ENCODE results near the gene CELA3A.
"Not testable (repeated sequence)": the region's sequence is repeated elsewhere in the genome, so short reads cannot be mapped to it uniquely, and the experiment has no call there.

CELA3A gene

DNA sequence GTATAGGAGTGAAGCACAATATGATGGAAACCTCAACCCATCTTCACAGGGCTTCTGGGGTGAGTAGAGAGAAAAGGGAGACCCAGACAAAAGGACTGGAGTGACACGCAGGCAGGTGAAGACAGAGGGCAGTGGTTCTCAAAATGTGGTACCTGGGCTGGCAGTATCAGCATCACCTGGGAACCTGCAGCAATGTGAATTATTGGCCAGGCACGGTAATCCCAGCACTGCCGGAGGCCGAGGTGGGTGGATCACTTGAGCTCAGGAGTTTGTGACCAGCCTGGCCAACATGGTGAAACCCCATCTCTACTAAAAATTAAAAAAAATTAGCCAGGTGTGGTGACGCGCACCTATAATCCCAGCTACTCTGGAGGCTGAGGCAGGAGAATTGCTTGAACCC is 19.3 kb upstream of the CELA3A start:
- not testable (repeated sequence) for DNase-seq

DNA sequence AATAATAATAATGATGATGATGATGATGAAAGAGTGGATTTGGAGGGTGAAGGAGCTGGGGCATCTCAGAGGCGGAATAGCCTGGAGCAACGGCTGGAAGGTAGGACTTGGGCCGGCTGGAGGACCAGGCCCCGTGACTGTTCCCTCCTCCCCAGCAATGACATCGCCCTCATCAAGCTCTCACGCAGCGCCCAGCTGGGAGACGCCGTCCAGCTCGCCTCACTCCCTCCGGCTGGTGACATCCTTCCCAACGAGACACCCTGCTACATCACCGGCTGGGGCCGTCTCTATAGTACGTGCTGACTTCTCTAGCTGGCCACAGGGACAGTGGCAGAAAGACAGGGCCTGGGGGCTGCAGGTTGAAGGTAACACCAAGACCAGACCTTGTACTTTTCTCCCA is 17.9 kb upstream of the CELA3A start:
- DNase-seq: not testable (repeated sequence)

DNA sequence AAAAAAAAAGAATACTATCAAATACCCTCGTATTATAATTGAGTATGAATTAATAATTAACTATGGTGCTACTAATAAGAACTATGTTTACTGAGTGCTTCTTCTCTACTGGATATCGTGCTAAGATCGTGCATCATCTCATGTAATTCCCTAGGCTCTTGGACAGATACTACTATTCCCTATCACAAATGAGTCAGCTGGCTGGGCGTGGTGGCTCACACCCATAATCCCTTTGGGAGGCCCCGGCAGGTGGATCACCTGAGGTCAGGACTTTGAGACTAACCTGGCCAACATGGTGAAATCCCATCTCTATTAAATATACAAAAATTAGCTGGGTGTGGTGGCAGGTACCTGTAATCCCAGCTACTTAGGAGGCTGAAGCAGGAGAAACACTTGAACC is 15.6 kb upstream of the CELA3A start:
- DNase-seq: not testable (repeated sequence)

DNA sequence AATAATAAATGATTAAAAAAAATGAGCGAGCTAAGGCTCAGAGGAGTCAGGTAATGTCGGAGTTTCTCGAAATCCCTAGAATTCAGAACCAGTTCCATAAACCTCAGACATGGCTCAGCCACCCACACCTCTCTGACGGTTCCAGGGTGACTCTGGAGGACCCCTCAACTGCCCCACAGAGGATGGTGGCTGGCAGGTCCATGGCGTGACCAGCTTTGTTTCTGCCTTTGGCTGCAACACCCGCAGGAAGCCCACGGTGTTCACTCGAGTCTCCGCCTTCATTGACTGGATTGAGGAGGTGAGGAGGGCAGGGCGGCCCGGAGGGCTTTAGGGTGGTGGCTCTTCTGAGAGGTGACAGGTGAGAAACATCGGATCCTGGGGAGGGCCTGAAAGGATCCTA is 15.1 kb upstream of the CELA3A start:
- not testable (repeated sequence) for DNase-seq

DNA sequence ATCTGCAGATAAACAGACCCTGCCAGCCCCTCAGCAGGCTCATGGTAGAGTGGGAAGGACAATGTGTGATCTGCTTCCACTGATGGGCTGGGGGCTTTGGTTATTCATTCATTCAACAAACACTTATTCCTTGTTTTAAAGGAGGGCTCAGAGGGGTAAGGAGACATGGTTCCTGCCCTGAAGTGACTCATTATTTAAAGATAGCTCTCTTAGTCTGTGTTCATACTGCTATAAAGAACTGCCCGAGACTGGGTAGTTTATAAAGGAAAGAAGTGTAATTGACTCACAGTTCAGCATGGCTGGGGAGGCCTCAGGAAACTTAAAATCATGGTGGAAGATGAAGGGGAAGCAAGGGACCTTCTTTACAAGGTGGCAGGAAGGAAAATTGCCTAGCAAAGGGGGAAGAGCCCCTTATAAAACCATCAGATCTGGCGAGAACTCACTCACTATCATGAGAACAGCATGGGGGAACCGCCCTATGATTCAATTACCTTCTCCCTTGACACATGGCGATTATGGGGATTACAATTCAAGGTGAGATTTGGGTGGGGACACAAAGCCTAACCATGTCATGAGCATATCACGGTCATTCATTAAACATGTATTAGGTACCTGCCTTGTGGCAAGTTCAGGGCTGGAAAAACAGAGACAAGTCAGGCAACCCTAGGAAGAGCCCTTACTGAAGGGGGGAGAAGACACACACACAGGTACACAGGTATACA is 11.6 kb upstream of the CELA3A start:
- DNase-seq: not testable (repeated sequence)

DNA sequence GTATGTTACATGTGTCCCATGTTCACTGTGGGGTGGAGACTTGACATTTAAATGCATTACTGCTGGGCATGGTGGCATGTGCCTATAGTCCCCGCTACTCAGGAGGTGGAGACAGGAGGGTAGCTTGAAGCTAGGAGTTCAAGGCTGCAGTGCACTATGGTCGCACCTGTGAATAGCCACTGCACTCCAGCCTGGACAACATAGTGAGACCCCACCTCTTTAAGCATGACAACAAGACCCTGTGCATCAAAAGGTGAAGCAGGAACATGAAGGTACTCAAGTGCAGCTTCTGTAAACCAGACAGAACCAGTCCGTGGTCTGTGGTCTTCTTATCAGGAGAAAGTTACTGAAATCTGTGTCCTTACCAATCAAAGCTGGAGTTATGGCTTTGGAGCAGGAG is 9.3 kb upstream of the CELA3A start:
- DNase-seq: not testable (repeated sequence)

DNA sequence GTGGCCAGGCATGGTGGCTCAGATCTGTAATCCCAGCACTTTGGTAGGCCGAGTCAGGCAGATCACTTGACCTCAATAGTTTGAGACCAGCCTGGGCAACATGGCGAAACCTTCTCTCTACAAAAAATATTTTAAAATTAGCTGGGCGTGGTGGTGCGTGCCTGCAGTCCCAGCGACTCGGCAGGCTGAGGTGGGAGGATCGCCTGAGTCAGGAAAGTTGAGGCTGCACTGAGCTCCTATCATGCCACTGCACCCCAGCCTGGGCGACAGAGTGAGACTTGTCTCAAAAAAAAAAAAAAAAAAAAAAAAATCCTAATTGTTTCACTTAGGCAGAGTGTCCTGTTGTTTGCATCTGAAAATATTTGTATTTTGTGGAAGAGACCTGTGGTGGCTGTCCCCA is 6.7 kb upstream of the CELA3A start:
- not testable (repeated sequence) for DNase-seq

DNA sequence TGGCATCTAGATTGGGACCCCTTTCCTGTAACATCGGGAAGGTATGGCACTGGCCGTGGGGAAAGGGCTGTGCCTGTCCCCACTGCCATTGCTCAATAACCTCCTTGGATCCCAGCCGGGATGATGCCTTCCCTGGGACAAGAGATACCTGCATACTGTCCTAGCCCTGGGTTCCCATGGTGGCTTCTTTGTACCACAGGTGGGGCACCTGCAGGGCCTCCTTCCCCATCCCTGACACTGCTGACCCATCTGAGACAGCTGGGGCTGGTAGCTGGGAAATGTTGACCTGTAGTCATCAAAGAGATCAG is 4.8 kb upstream of the CELA3A start:
- DNase-seq: not testable (repeated sequence)

DNA sequence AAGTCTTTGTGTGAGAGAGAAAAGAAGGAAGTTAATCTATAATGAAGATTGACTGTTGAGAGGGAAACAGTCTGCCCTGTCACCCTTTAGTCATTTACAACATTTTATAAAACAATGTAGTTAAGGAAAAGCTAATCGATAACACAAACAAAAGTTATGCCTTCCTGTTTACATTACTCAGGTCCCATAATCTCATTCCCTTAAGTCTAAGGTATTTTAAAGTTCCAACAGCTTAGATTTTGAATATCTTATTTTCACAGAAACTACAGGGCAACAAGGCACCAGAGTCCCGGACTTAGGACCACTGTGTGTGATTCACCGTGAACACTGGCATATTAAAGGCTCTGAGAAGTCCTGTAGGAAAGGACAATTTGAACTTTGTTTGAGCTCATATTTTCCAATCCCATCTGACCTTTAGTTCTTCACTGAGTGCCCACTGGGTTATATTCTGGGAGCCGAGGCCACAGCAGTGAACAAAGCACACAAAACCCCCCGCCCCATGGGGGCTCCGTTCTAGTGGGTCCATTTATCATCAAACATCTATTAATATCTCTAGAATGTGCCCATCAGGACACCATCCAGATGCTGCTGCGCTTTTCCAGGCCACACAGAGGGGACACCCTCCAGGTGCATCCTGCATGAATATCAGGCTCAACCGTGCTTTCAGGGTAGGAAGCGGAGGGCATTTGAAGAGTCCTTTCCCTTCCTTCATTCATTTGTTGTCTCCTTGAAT is 3.4 kb upstream of the CELA3A start:
- DNase-seq: not testable (repeated sequence)

DNA sequence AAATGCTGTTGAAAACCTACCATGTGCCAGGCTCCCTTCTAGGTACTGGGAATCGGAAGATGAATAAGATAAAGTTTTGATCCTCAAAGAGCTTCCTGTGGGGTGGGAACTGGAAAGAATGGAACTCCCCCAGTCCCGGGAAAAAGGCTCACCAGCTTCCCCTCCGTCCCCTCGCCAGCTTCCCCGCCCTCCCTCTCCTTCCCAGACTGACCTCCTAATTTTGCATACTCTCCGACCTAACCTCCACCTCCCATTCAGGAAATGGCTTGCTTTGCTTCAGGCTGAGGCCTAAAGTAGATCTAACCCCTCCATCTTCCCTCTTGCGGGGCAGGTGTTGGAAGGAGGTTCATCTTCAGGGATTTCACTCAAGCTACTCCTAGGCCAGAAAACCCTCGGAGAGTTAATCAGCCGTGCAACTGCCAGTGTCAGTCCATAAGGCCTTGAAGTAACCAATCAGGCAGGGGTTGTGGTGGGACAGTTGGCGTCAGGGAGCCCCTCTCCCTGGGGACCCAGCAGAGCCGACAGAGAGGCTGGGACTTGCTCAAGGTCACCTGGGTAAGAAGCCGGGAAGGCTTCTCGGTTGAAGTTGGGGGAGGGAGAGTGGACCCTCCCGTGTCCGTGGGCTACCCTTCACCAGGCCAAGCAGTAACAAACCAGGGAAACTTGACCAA is 2.7 kb upstream of the CELA3A start:
- DNase-seq: not testable (repeated sequence)

DNA sequence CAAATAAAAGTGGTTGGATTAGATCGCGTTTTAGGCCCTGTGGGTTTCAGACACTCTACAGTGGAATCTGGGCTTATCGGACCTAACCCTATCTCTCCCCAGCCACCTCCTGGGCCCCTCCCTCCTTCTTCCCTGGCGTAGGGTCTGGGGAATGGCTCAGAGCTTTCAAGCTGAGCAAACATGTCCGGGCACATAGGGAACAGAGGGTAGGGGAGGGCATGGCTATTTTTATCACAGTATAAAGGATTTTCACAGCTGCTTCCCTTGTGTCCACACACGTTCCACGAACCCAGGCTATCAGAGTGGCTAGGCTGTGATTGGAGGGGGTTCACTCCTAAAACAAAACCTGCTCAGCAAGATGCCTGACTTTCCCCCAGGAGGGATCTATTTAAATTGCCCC is 1.8 kb upstream of the CELA3A start:
- DNase-seq: not testable (repeated sequence)

DNA sequence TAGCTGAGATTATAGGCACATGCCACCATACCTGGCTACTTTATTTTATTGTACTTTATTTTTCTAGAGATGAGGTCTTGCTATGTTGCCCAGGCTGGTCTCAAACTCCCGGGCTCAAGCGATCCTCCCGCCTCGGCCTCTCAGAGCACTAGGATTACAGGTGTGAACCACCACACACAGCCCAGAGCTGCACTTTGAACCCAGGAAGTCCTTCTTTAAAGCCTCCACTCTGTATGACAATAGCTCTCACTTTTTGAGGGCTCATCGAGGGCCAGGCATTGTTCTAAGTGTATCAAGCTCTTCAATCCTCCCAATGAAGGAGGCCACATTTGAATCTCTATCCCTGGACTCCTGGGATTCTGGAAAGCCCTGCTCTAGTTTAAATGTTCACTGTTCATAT is 1.0 kb downstream of the CELA3A start:
- DNase-seq: not testable (repeated sequence)

DNA sequence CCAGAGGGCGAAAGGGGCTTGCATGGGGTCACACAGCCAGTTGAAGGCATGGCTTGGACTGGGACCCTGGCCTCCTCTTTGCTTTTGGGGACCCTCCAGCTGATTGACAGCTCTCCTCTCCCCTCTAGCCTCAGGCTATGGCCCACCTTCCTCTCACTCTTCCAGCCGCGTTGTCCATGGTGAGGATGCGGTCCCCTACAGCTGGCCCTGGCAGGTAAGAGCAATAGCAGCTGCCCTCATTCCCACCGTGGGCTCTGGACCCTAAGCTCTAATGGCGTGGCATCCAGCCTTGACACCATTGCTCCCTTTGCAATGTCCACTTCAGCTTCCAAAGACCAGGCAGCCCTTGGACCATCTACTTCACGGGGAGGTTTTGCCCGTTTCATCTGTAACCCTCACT is 1.4 kb downstream of the CELA3A start:
- DNase-seq: not testable (repeated sequence)

DNA sequence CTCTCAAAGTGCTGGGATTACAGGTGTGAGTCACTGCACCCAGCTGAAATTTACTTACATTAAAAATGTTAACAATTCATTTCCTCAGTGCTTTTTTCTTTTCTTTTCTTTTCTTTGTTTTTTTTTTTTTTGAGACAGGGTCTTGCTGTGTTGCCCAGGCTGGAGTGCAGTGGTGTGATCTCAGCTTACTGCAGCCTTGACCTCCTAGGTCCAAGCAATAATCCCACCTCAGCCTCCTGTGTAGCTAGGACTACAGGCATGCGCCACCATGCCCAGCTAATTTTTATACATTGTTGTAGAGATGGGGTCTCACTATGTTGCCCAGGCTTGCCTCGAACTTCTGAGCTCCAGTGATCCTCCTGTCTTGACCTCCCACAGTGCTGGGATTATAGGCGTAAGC is 2.5 kb downstream of the CELA3A start:
- not testable (repeated sequence) for DNase-seq

DNA sequence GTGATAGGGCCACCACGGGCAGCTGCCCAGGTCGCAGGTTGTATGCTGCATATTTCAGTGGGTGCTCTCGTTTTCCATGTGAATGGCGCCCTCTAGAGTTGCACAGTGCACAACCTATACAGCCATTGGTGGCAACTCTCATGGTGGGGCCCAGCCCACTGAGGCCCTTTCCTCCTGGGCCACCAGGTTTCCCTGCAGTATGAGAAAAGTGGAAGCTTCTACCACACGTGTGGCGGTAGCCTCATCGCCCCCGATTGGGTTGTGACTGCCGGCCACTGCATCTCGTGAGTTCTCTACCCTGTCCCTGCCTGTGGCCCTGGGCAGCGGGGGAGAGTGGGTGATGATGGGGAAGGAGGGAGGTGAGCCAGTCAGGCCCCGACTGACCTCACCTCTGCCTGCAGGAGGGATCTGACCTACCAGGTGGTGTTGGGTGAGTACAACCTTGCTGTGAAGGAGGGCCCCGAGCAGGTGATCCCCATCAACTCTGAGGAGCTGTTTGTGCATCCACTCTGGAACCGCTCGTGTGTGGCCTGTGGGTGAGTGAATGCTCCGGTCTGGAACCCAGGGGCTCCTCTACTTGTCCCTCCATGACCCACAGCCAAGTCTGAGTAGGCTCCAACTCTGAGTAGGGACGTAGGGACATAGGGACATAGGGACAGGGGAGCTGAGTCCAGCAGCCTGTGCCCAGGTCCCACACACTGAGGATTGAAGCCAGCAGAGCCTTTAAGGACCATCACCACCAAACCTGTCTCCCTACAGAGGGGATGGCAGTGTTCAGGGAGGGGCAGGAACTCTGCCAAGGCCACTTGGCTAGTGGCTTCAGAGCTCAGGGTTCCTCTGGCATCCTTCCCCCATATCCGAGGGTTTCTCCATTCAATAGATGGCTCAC is 4.0 kb downstream of the CELA3A start:
- not testable (repeated sequence) for DNase-seq

DNA sequence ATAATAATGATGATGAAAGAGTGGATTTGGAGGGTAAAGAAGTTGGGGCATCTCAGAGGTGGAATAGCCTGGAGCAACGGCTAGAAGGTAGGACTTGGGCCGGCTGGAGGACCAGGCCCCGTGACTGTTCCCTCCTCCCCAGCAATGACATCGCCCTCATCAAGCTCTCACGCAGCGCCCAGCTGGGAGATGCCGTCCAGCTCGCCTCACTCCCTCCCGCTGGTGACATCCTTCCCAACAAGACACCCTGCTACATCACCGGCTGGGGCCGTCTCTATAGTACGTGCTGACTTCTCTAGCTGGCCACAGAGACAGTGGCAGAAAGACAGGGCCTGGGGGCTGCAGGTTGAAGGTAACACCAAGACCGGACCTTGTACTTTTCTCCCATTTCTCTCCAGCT is 5.3 kb downstream of the CELA3A start:
- DNase-seq: not testable (repeated sequence)

DNA sequence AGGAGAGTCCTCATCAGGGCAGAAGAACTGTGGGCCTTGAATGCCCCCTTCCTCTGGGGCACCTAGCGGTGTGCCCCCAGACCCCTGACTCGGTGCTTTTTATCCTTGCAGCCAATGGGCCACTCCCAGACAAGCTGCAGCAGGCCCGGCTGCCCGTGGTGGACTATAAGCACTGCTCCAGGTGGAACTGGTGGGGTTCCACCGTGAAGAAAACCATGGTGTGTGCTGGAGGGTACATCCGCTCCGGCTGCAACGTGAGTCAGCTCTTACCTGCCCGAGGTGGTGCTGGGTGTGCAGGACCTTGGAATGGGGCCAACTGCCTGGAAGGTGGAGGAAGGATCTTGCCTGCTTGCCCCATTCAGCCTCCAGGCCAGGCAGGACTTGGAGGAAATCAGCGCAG is 5.8 kb downstream of the CELA3A start:
- DNase-seq: not testable (repeated sequence)

DNA sequence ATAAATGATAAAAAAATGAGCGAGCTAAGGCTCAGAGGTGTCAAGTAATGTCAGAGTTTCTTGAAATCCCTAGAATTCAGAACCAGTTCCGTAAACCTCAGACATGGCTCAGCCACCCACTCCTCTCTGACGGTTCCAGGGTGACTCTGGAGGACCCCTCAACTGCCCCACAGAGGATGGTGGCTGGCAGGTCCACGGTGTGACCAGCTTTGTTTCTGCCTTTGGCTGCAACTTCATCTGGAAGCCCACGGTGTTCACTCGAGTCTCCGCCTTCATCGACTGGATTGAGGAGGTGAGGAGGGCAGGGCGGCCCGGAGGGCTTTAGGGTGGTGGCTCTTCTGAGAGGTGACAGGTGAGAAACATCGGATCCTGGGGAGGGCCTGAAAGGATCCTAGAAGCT is 8.1 kb downstream of the CELA3A start:
- not testable (repeated sequence) for DNase-seq

DNA sequence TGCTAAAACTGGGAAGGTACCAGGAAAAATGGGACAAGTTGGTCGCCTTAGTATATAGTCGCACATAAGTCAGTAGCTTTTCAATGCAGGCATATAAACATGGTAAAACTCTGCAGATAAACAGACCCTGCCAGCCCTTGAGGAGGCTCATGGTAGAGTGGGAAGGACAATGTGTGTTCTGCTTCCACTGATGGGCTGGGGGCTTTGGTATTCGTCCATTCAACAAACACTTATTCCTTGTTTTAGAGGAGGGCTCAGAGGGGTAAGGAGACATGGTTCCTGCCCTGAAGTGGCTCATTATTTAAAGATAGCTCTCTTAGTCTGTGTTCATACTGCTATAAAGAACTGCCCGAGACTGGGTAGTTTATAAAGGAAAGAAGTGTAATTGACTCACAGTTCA is 11.3 kb downstream of the CELA3A start:
- DNase-seq: not testable (repeated sequence)

DNA sequence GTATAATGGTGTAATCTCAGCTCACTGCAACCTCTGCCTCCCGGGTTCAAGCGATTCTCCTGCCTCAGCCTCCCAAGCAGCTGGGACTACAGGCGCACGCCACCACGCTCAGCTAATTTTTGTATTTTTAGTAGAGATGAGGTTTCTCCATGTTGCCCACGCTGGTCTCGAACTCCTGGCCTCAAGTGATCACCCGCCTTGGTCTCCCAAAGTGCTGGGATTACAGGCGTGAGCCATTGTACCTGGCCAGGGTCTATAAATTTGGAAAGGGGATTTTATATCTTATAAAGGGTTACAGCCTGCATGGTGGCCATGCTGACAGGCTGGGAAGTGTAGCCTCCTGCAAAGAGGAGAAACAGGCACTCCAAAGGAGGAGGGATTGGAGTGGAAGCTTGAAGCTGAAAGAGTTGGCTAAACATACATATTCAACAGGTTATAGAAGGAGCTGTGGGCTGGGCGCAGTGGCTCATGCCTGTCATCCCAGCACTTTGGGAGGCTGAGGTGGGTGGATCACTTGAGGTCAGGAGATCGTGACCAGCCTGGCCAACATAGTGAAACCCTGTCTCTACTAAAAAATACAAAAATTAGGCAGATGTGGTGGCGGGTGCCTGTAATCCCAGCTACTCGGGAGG is 13.2 kb downstream of the CELA3A start:
- not testable (repeated sequence) for DNase-seq

DNA sequence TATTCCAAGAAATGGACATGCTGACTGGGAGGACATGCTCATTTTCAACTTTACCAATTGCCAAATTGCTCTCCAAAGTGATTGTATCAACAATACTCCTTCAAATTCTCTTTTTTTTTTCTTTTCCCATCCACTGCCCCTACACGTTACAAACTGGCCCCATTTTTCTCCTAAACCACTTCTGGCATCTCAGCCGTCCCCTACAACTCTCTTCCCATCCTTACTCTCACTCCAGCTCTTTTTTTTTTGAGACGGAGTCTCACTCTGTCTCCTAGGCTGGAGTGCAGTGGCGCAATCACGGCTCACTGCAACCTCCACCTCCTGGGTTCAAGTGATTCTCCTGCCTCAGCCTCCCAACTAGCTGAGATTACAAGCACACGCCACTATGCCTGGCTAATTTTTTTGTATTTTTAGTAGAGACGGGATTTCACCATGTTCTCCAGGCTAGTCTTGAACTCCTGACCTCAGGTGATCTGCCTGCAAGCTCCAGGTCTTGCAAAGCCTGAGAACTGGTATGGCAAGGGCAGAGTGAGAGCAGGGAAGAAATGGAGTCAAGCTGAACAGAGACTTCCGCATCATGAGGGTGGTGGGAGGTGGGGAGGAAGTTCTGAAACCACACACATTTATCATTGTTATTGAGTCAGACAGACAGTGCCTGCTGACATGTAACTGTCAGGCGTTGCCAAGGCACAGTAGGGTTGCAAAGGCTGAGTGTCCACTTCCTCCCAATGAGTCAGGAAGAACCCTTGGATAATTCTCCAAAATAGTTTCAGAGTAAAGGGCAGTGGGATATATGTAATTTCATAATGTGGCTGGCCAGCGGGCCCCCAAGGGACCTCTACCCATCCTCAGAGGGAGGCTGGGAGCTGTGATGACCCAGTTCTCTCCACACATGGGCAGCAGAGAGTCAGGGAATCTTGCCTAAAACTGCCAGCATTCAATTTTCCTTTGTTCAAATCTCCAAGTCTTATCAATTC is 17.4 kb downstream of the CELA3A start:
- DNase-seq: peak; percentile 32

Measured in amniotic stem cell (primary cell).